H1 (cell line): ENCODE results near the gene DPF3. TPM values are rescaled to one million over a fixed set of nuclear protein-coding genes. Genes with fewer than 3 reads are reported as not detected.

Experiments
- CTCF ChIA-PET: fragments of 300-600 bp; sonication (Branson Sonifier 250); formaldehyde crosslinking; loops from one replicate; lab custom pipeline; 2021; ENCODE audit not compliant: partially characterized antibody; lab: Charles Lee
- POLR2A ChIA-PET: fragments of 300-600 bp; sonication (Branson Sonifier 250); formaldehyde crosslinking; loops from one replicate; lab custom pipeline; 2021; ENCODE audit warnings: inconsistent platforms; ENCODE audit not compliant: partially characterized antibody; lab: Charles Lee
- DNase-seq, 2 experiments: peaks; one replicate each; pipeline versions ENCODE4 v3.0.0 to v3.0.0-alpha.2; 2010 to 2022; ENCODE audit warnings: low spot score in 2 of 2, low read depth in 1 of 2, mixed read lengths in 1 of 2
- FAIRE-seq: peaks from 2 replicates; lab custom pipeline; 2011; peaks lifted over from hg19 to GRCh38; lab: Jason Lieb, UNC
- H2AFZ ChIP-seq: 2 replicates; pipeline ENCODE4 v1.8.1; 2012; ENCODE audit warnings: low read length, inconsistent platforms
- H2AK5ac ChIP-seq: 2 replicates; pipeline ENCODE4 v1.6.1; 2013; ENCODE audit warnings: low read depth, low read length
- H2BK120ac ChIP-seq: replicated peaks from 2 replicates; pipeline ENCODE3; 2013; ENCODE audit warnings: low read depth, low read length, inconsistent platforms
- H2BK12ac ChIP-seq: 2 replicates; pipeline ENCODE4 v1.6.1; 2013; ENCODE audit warnings: low read depth, low read length
- H2BK15ac ChIP-seq: 2 replicates; pipeline ENCODE4 v1.6.1; 2013; ENCODE audit warnings: low read length
- H2BK20ac ChIP-seq: 2 replicates; pipeline ENCODE4 v1.6.1; 2013; ENCODE audit warnings: low read length
- H2BK5ac ChIP-seq: 2 replicates; pipeline ENCODE4 v1.6.1; 2013; ENCODE audit warnings: low read depth, low read length
- H3K14ac ChIP-seq: 2 replicates; pipeline ENCODE4 v1.6.1; 2013; ENCODE audit warnings: inconsistent platforms; ENCODE audit not compliant: insufficient read length
- H3K18ac ChIP-seq: 2 replicates; pipeline ENCODE4 v1.6.1; 2013; ENCODE audit warnings: low read length; ENCODE audit errors: extremely low read depth
- H3K23ac ChIP-seq: 2 replicates; pipeline ENCODE4 v1.6.1; 2013; ENCODE audit warnings: inconsistent platforms; ENCODE audit not compliant: insufficient read length
- H3K23me2 ChIP-seq: 2 replicates; pipeline ENCODE4 v1.6.1; 2013; ENCODE audit warnings: low read depth, low read length
- H3K27ac ChIP-seq: 2 replicates; pipeline ENCODE4 v1.6.1; 2011; ENCODE audit warnings: low read depth, low read length, inconsistent platforms
- H3K27me3 ChIP-seq, 4 experiments: replicated peaks in 1 of 4; 1 replicate in 1 of 4; 2 replicates in 3 of 4; pipeline versions ENCODE4 v1.6.1 to v1.8.1; 2011 to 2013; ENCODE audit warnings: low read length in 3 of 4, mild to moderate bottlenecking in 3 of 4, inconsistent platforms in 2 of 4, mixed read lengths in 2 of 4, moderate library complexity in 1 of 4; ENCODE audit not compliant: control insufficient read depth in 3 of 4, insufficient read depth in 3 of 4; ENCODE audit errors: extremely low read depth in 1 of 4
- H3K36me3 ChIP-seq, 4 experiments: 2 replicates each; pipeline versions ENCODE4 v1.6.1 to v1.8.1; 2011 to 2013; ENCODE audit warnings: mild to moderate bottlenecking in 4 of 4, low read length in 3 of 4, moderate library complexity in 2 of 4, control low read depth in 1 of 4, inconsistent platforms in 1 of 4; ENCODE audit not compliant: insufficient read depth in 4 of 4, control insufficient read depth in 2 of 4
- H3K4ac ChIP-seq: replicated peaks from 2 replicates; pipeline ENCODE3; 2013; ENCODE audit warnings: low read length, low read depth, mixed read lengths, inconsistent platforms; ENCODE audit not compliant: insufficient read length
- H3K4me1 ChIP-seq, 4 experiments: replicated peaks in 1 of 4; 1 replicate in 1 of 4; 2 replicates in 3 of 4; pipeline versions ENCODE4 v1.6.1 to v1.8.1; 2011 to 2013; ENCODE audit warnings: low read length in 3 of 4, inconsistent platforms in 2 of 4, mixed read lengths in 1 of 4; ENCODE audit not compliant: insufficient read depth in 4 of 4, control insufficient read depth in 3 of 4
- H3K4me2 ChIP-seq, 2 experiments: 2 replicates each; pipeline versions ENCODE4 v1.6.1 to v1.8.1; 2011 to 2013; ENCODE audit warnings: low read depth in 2 of 2, low read length in 2 of 2, control low read depth in 1 of 2, inconsistent platforms in 1 of 2, mild to moderate bottlenecking in 1 of 2; ENCODE audit not compliant: insufficient read depth in 1 of 2
- H3K4me3 ChIP-seq, 4 experiments: fragments of 200-600, 300-600 bp in 1 of 4; sonication (generic), shearing (Covaris generic), sonication (Bioruptor Twin) in 1 of 4; 2 replicates each; pipeline versions ENCODE4 v1.5.1 to v1.8.1; 2011 to 2016; ENCODE audit warnings: low read length in 4 of 4, low read depth in 3 of 4, control low read depth in 2 of 4, inconsistent platforms in 2 of 4, mild to moderate bottlenecking in 2 of 4, mixed read lengths in 1 of 4, moderate library complexity in 1 of 4; ENCODE audit not compliant: insufficient read depth in 2 of 4; ENCODE audit errors: extremely low read depth in 1 of 4
- H3K56ac ChIP-seq: replicated peaks from 2 replicates; pipeline ENCODE3; 2013; ENCODE audit warnings: low read depth, mild to moderate bottlenecking, mixed read lengths, low read length, inconsistent platforms; ENCODE audit not compliant: insufficient read length
- H3K79me1 ChIP-seq: 2 replicates; pipeline ENCODE4 v1.6.1; 2013; ENCODE audit warnings: low read depth, low read length, control low read depth
- H3K79me2 ChIP-seq, 2 experiments: 2 replicates each; pipeline versions ENCODE4 v1.6.1 to v1.8.1; 2012 to 2013; ENCODE audit warnings: low read length in 2 of 2, mild to moderate bottlenecking in 2 of 2, inconsistent platforms in 1 of 2; ENCODE audit not compliant: insufficient read depth in 2 of 2, control insufficient read depth in 1 of 2
- H3K9ac ChIP-seq, 4 experiments: replicated peaks in 1 of 4; 1 replicate in 1 of 4; 2 replicates in 3 of 4; pipeline versions ENCODE4 v1.6.1 to v1.8.1; 2011 to 2013; ENCODE audit warnings: low read depth in 3 of 4, low read length in 3 of 4, control low read depth in 2 of 4, mild to moderate bottlenecking in 2 of 4, moderate library complexity in 2 of 4, inconsistent platforms in 1 of 4; ENCODE audit errors: extremely low read depth in 1 of 4
- H3K9me3 ChIP-seq, 2 experiments: 2 replicates each; pipeline versions ENCODE4 v1.6.1 to v1.8.1; 2012 to 2013; ENCODE audit warnings: mild to moderate bottlenecking in 2 of 2, moderate library complexity in 2 of 2, control low read depth in 1 of 2, inconsistent platforms in 1 of 2, low read depth in 1 of 2, low read length in 1 of 2, mixed read lengths in 1 of 2; ENCODE audit not compliant: insufficient read depth in 2 of 2
- H4K20me1 ChIP-seq, 2 experiments: replicated peaks in 1 of 2; 2 replicates each; pipeline versions ENCODE3 to v1.8.1; 2011 to 2013; ENCODE audit warnings: inconsistent platforms in 2 of 2, low read length in 2 of 2, mild to moderate bottlenecking in 1 of 2; ENCODE audit not compliant: insufficient read depth in 2 of 2, control insufficient read depth in 1 of 2
- H4K5ac ChIP-seq: 2 replicates; pipeline ENCODE4 v1.6.1; 2013; ENCODE audit warnings: low read length, low read depth, mixed read lengths, inconsistent platforms; ENCODE audit not compliant: insufficient read length
- H4K8ac ChIP-seq: 2 replicates; pipeline ENCODE4 v1.8.0; 2013; ENCODE audit warnings: mild to moderate bottlenecking, moderate library complexity, low read length, inconsistent platforms; ENCODE audit not compliant: insufficient read depth; ENCODE audit errors: extremely low read depth
- H4K91ac ChIP-seq: replicated peaks from 2 replicates; pipeline ENCODE3; 2013; ENCODE audit warnings: low read length, mixed read lengths, inconsistent platforms; ENCODE audit not compliant: insufficient read length
- BACH1 ChIP-seq: IDR thresholded peaks from 2 replicates; pipeline ENCODE4 v1.6.1; 2012; ENCODE audit warnings: low read length, improper control_type of control experiment
- CBX5 ChIP-seq: fragments of 300-800, 300-1000 bp; sonication (generic); IDR thresholded peaks from 2 replicates; pipeline ENCODE4 v1.7.1; 2016; ENCODE audit warnings: antibody characterized with exemption, low read length, low read depth
- CHD2 ChIP-seq: IDR thresholded peaks from 2 replicates; pipeline ENCODE4 v1.6.1; 2012; ENCODE audit warnings: low read length, improper control_type of control experiment
- E2F6 ChIP-seq: IDR thresholded peaks from 2 replicates; pipeline ENCODE4 v1.6.1; 2012; ENCODE audit warnings: inconsistent platforms
- EGR1 ChIP-seq: IDR thresholded peaks from 2 replicates; pipeline ENCODE4 v1.6.1; 2011; ENCODE audit warnings: low read depth, low read length, borderline replicate concordance
- EZH2 ChIP-seq: fragments of 200-600 bp; sonication (generic); IDR thresholded peaks from 2 replicates; pipeline ENCODE4 v1.7.1; 2012; ENCODE audit warnings: low read depth, mild to moderate bottlenecking, moderate library complexity, low read length, inconsistent platforms; ENCODE audit not compliant: severe bottlenecking
- GTF2F1 ChIP-seq: IDR thresholded peaks from 2 replicates; pipeline ENCODE4 v1.6.1; 2012; ENCODE audit warnings: low read depth, low read length, improper control_type of control experiment, borderline replicate concordance
- KDM5A ChIP-seq: fragments of 200-600 bp; IDR thresholded peaks from 2 replicates; pipeline ENCODE4 v1.7.1; 2012; ENCODE audit warnings: mild to moderate bottlenecking, low read length, inconsistent platforms, mixed read lengths
- MAFK ChIP-seq: IDR thresholded peaks from 2 replicates; pipeline ENCODE4 v1.6.1; 2012; ENCODE audit warnings: low read depth, mild to moderate bottlenecking, improper control_type of control experiment, low read length
- RFX5 ChIP-seq: IDR thresholded peaks from 2 replicates; pipeline ENCODE4 v1.6.1; 2011; ENCODE audit warnings: low read depth, low read length, improper control_type of control experiment, borderline replicate concordance
- RNF2 ChIP-seq: fragments of 200-900, 300-1000 bp; sonication (generic); IDR thresholded peaks from 2 replicates; pipeline ENCODE4 v1.7.1; 2016; ENCODE audit warnings: borderline replicate concordance, low read depth, mild to moderate bottlenecking, antibody characterized with exemption, low read length; ENCODE audit not compliant: poor library complexity, severe bottlenecking; ENCODE audit errors: missing control alignments
- SIX5 ChIP-seq: IDR thresholded peaks from 2 replicates; pipeline ENCODE4 v1.6.1; 2011; ENCODE audit warnings: mild to moderate bottlenecking, low read depth, low read length
- SRF ChIP-seq: IDR thresholded peaks from 2 replicates; pipeline ENCODE4 v1.6.1; 2011; ENCODE audit warnings: mild to moderate bottlenecking, low read depth, low read length, moderate library complexity
- TAF1 ChIP-seq: IDR thresholded peaks from 2 replicates; pipeline ENCODE4 v1.6.1; 2011; ENCODE audit warnings: mild to moderate bottlenecking, low read depth, low read length
- WGBS, 2 experiments: shearing (Covaris generic) in 1 of 2; methylation state at CpG; one replicate each; pipeline versions ENCODE4 v1.1.6 to v1.1.7; 2013 to 2015; ENCODE audit warnings: low lambda C conversion rate in 2 of 2, mixed read lengths in 2 of 2, inconsistent platforms in 1 of 2, low coverage in 1 of 2, missing lambda C conversion rate in 1 of 2; ENCODE audit not compliant: insufficient replicate concordance in 2 of 2, insufficient coverage in 1 of 2, insufficient read length in 1 of 2; ENCODE audit errors: extremely low coverage in 1 of 2, missing lambda C conversion rate in 1 of 2; 5-methylcytosine and 5-hydroxymethylcytosine counted together
- polyA plus RNA-seq, 7 experiments: library from polyadenylated mRNA; depleted of rRNA in 3 of 7; stranded (reverse) in 5 of 7; unstranded in 2 of 7; fragments of >200 nt in 5 of 7; fragments of 200-250 nt in 2 of 7; gene quantifications; 1 replicate in 5 of 7; 2 replicates in 1 of 7; 4 replicates in 1 of 7; pipeline versions ENCODE4 v1.2.1 to v1.2.3, GENCODE V29; 2011 to 2013; ENCODE audit warnings: missing spikeins in 2 of 7, mixed read lengths in 2 of 7
- total RNA-seq: library from RNA; stranded (reverse); fragmentation: NEBNext Ultra II Directional; extraction: Animal tissue kit (Norgen Biotek cat#: 25700); gene quantifications from 2 replicates; pipeline ENCODE4 v1.2.1, GENCODE V29; 2021

DPF3 gene
- total and polyA plus RNA-seq, 2 of the 8 experiments (the other 6 are each of a cell fraction or from before 2014, with no cell fraction given): 0.19 TPM; not detected in 1

GRCh38 chr14:72652179-72652578, 241.7 kb downstream of the DPF3 start:
- Histone ChIP-seq H2BK5ac (no peak overlapping the region), H3K56ac (no peak overlapping the region), H2AFZ (no peak overlapping the region), H2BK15ac (no peak overlapping the region), H3K79me2 (no peaks in the 10 kb centered on the region), H2BK20ac (no peak overlapping the region), H3K18ac (no peak overlapping the region), H3K4me1 (no peaks in the 10 kb centered on the region), H3K27ac (no peak overlapping the region), H3K4me2 (no peak overlapping the region), H4K8ac (no peak overlapping the region; the same call in 1 of the 2 replicates), H3K9ac (no peak overlapping the region), H3K4ac (no peak overlapping the region), H4K91ac (no peak overlapping the region), H3K79me1 (no peaks in the 10 kb centered on the region), H2BK120ac (no peak overlapping the region), H4K5ac (no peak overlapping the region), H3K9me3 (no peaks in the 10 kb centered on the region), H3K4me3 (no peak overlapping the region), H3K27me3 (no peaks in the 10 kb centered on the region; a peak in 1 of 7 replicates), H3K14ac (no peak overlapping the region), H2AK5ac (no peak overlapping the region), H4K20me1 (no peaks in the 10 kb centered on the region), H3K23me2 (no peaks in the 10 kb centered on the region; the same call in 1 of the 2 replicates), H3K23ac (no peak overlapping the region), H3K36me3 (no peaks in the 10 kb centered on the region), H2BK12ac (no peak overlapping the region)
- 90% methylated on average over 4 of the region's 4 CpGs; no CpG with 5 or more reads in 1 of the 2 experiments for WGBS, 2 experiments
- ChIA-PET CTCF (interaction anchor here (0.6 to 0.9 kb wide), 2 partner anchors 135 to 358 kb away, joined by 3 to 4 read pairs; no protein-coding TSS in a partner anchor), POLR2A (no interaction called here)
- no peak for DNase-seq
- FAIRE-seq: no peak
- TF ChIP-seq GTF2F1: no peak
- no peak for TF ChIP-seq RFX5
- TF ChIP-seq CHD2: no peak
- TF ChIP-seq EGR1: no peak
- no peak for TF ChIP-seq E2F6
- TF ChIP-seq TAF1: no peak
- no peak for TF ChIP-seq BACH1
- no peak for TF ChIP-seq SIX5
- TF ChIP-seq CBX5: no peak
- TF ChIP-seq MAFK: no peak
- TF ChIP-seq SRF: no peak
- TF ChIP-seq KDM5A: no peak
- no peak for TF ChIP-seq RNF2
- TF ChIP-seq EZH2: no peak
